Activated CD4-positive, alpha-beta memory T cell treated with anti-CD3 and anti-CD28 coated beads, Interleukin-2, amount 10 ng/mL, durations not matched to agents 7 days and 5 days (primary cell): Measurements from ENCODE around the gene STK11. TPM values are rescaled to one million over a fixed set of nuclear protein-coding genes. Genes with fewer than 3 reads are reported as not detected.
A peak's percentile ranks its signal among the peaks of the same experiment; 100 is the strongest.

Experiments used
- CTCF ChIA-PET: fragments of 350-600 bp; sonication (Branson Sonifier 250); formaldehyde crosslinking; loops from one replicate; lab custom pipeline; 2021; ENCODE audit warnings: antibody characterized with exemption, inconsistent platforms; lab: Charles Lee
- POLR2A ChIA-PET: fragments of 350-600 bp; sonication (Branson Sonifier 250); formaldehyde crosslinking; loops from one replicate; lab custom pipeline; 2021; ENCODE audit warnings: antibody characterized with exemption; lab: Charles Lee
- DNase-seq: peaks from one replicate; pipeline ENCODE4 v3.0.0-alpha.2; 2020
- H3K27ac Mint-ChIP-seq: one replicate; pipeline ENCODE4 v1.8.0; 2021; ENCODE audit warnings: mild to moderate bottlenecking, mixed read lengths
- H3K27me3 Mint-ChIP-seq: one replicate; pipeline ENCODE4 v1.8.0; 2021; ENCODE audit warnings: mixed read lengths
- H3K36me3 Mint-ChIP-seq: one replicate; pipeline ENCODE4 v1.8.0; 2021; ENCODE audit warnings: low read depth, mixed read lengths
- H3K4me1 Mint-ChIP-seq: one replicate; pipeline ENCODE4 v1.8.0; 2021; ENCODE audit warnings: mixed read lengths
- H3K4me3 Mint-ChIP-seq: one replicate; pipeline ENCODE4 v1.8.0; 2021; ENCODE audit warnings: mild to moderate bottlenecking, mixed read lengths
- H3K9me3 Mint-ChIP-seq: one replicate; pipeline ENCODE4 v1.8.0; 2021; ENCODE audit warnings: mixed read lengths
- total RNA-seq, 2 experiments: library from RNA; stranded (reverse); gene quantifications; one replicate each; pipeline ENCODE4 v1.2.3, GENCODE V29; 2021

Gene STK11
- total RNA-seq, 2 experiments from 2014 or later, result 84.2 to 85.1 TPM

DNA sequence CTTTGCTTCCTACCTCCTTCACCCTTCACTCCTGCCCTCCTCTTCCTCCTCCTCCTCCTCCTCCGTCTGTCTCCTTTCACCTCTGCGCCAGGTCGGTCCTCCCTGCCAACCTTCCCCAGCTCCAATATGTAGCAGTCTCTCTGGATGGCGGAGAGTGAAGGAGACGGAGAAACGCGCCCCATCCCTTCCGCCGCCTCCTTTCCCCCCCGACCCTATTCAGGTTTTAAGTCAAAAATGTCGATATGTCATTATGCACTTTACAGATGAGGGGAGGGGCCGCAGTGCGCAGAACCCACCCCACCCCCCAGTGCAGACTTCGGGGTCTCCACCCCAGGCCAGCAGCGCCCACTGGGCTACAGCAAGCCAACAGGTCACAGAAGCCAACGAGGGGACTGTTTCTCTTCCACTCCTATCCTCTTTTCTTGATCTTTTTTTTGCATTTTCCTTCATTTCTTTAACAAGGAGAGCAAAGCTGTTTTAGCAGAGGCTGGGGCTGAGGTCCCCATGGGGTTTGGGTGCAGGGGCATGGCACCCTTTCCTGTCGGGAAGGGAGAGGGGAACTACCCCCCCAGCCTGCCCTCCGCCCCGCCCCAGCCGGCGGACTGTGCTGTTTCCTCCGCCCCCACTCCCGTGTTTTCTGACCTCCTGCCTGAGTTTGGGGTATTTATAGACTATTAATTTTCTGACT lies 52.0 kb downstream of the STK11 start:
- H3K9me3 Mint-ChIP-seq, result no peaks in the 10 kb centered on the region
- DNase-seq, result no peak
- peak overlapping the region; percentile 14 for H3K4me3 Mint-ChIP-seq
- peaks cover 56% of the 10 kb centered on the region for H3K36me3 Mint-ChIP-seq
- POLR2A ChIA-PET, result interaction anchor here (1.8 to 7.3 kb wide), 2 partner anchors 10 to 14 kb away, joined by 5 to 119 read pairs; partner anchors contain the start of gene CIRBP
- peak overlapping the region; percentile 98 for H3K27ac Mint-ChIP-seq
- H3K4me1 Mint-ChIP-seq, result peaks cover 58% of the 10 kb centered on the region
- H3K27me3 Mint-ChIP-seq, result no peaks in the 10 kb centered on the region
- CTCF ChIA-PET, result interaction anchor here (1.1 kb wide), 1 partner anchor 13 kb away, joined by 4 read pairs; no protein-coding TSS in a partner anchor

GRCh38 chr19:1258163-1258492 lies 52.5 kb downstream of the STK11 start:
- H3K27ac Mint-ChIP-seq, result peak overlapping the region; percentile 98
- CTCF ChIA-PET, result interaction anchor here (0.6 to 1.1 kb wide), 3 partner anchors 14 to 736 kb away, joined by 3 to 4 read pairs (median 3); no protein-coding TSS in a partner anchor
- peaks cover 61% of the 10 kb centered on the region for H3K4me1 Mint-ChIP-seq

DNA sequence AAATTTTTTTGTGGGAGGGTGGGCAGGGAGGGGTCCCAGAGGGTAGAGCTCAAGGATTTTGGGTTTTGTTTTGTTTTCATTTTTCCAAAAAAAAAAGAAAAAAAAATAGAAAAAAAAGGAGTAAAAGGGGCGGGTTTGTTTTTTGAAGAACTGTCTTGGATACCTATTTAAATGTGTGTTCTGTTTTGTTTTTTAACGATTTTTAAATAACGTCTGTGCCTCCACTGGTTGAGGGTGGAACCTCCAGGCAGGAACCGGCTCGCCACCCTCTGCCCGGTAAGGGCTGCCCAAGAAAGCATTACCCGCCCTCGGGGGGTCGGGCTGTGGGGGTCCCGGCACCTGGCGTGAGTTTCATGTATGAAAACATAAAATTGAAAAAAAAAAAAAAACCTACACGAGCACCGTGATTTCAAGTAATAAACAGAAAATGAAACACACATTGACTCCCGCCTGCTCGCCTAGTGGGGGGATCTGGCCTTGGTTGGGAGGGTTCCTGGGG lies 53.2 kb downstream of the STK11 start:
- Mint-ChIP-seq H3K36me3 (peaks cover 50% of the 10 kb centered on the region), H3K4me1 (peaks cover 60% of the 10 kb centered on the region)

More at GRCh38 chr19:1258163-1258492, 52.5 kb downstream of the STK11 start:
- POLR2A ChIA-PET, result interaction anchor here (1.8 to 7.3 kb wide), 2 partner anchors 9 to 15 kb away, joined by 5 to 119 read pairs; partner anchors contain the start of gene CIRBP
- DNase-seq, result no peak
- no peaks in the 10 kb centered on the region for H3K9me3 Mint-ChIP-seq
- H3K36me3 Mint-ChIP-seq, result peaks cover 56% of the 10 kb centered on the region
- H3K27me3 Mint-ChIP-seq, result no peaks in the 10 kb centered on the region
- H3K4me3 Mint-ChIP-seq, result peak overlapping the region; percentile 86

GRCh38 chr19:1259206-1259875 lies 53.8 kb downstream of the STK11 start:
- no peaks in the 10 kb centered on the region for H3K27me3 Mint-ChIP-seq
- POLR2A ChIA-PET, result interaction anchor here (1.0 to 10.9 kb wide), 6 partner anchors 7 to 192 kb away, joined by 3 to 162 read pairs (median 16); partner anchors contain the start of genes ARHGAP45, CIRBP and FAM174C
- peaks cover 50% of the 10 kb centered on the region for H3K36me3 Mint-ChIP-seq
- H3K4me1 Mint-ChIP-seq, result peaks cover 58% of the 10 kb centered on the region
- peak; percentile 83 for DNase-seq
- H3K9me3 Mint-ChIP-seq, result no peaks in the 10 kb centered on the region
- peak overlapping the region; percentile 98 for H3K27ac Mint-ChIP-seq
- H3K4me3 Mint-ChIP-seq, result peak overlapping the region; percentile 86
- CTCF ChIA-PET, result interaction anchor here (0.8 to 11.2 kb wide), 2 partner anchors 14 to 18 kb away, joined by 3 to 412 read pairs; partner anchors contain the start of gene ATP5F1D

More for the DNA sequence above, 53.2 kb downstream of the STK11 start:
- Mint-ChIP-seq H3K4me3 (peak overlapping the region; percentile 86), H3K27ac (peak overlapping the region; percentile 98), H3K9me3 (no peaks in the 10 kb centered on the region), H3K27me3 (no peaks in the 10 kb centered on the region)
- ChIA-PET CTCF (interaction anchor here (0.6 to 11.2 kb wide), 4 partner anchors 14 to 737 kb away, joined by 3 to 412 read pairs (median 4); no protein-coding TSS in a partner anchor), POLR2A (interaction anchor here (1.2 to 7.3 kb wide), 4 partner anchors 9 to 192 kb away, joined by 5 to 119 read pairs (median 5); partner anchors contain the start of genes ARHGAP45, CIRBP and FAM174C)
- no peak for DNase-seq

DNA sequence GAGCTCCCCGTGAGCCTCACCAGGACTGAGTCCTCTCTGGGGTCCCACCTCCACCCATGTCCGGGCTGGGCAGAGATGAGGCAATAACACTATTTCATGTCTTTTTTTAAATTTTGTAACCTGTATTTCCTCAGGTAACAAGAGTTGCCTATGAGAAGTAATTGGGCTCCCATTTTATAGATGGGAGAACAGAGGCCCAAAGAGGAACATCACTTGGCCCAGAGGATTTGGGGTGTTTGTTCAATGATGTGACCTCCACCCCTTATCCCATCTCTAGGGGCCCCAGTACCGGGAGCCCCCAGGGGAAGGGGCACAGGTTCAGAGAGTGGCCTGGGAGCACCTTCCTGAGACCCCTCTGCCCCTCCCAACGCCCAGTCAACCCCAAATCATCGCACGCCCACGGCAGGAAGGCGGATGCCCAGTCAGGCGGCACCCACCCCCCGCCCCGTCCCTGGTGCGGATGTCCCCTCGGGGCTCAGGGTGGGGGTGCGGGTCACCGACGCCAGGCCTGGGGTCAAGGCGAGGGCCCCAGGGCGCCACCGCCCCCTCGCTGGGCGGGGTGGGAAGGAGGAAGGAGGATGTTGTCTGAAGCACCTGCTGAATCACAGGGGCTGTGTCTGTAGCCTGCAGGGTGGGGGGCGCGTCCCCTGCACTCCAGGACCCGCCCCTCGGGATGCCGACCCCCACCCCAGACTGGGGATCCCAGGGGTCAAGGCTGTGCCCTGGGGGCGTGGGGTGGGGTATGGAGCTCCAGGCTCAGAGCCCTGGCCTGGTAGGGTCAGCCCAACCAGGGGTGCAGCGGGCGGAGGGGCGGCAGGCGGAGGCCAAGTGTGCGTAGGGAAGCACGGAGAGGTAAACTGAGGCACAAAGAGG lies 54.5 kb downstream of the STK11 start:
- Mint-ChIP-seq H3K4me3 (peak overlapping the region; percentile 93), H3K27ac (peak overlapping the region; percentile 98), H3K27me3 (no peaks in the 10 kb centered on the region), H3K36me3 (peaks cover 43% of the 10 kb centered on the region), H3K4me1 (peaks cover 55% of the 10 kb centered on the region), H3K9me3 (no peaks in the 10 kb centered on the region)
- ChIA-PET CTCF (interaction anchor here (0.8 to 11.2 kb wide), 2 partner anchors 15 to 19 kb away, joined by 3 to 412 read pairs; partner anchors contain the start of gene ATP5F1D), POLR2A (interaction anchor here (1.0 to 10.9 kb wide), 9 partner anchors 8 to 193 kb away, joined by 3 to 162 read pairs (median 5); partner anchors contain the start of genes ARHGAP45, CIRBP and FAM174C)
- DNase-seq, result peak; percentile 70

GRCh38 chr19:1260749-1261537 lies 55.4 kb downstream of the STK11 start:
- CTCF ChIA-PET, result interaction anchor here (11.2 kb wide), 1 partner anchor 16 kb away, joined by 412 read pairs; no protein-coding TSS in a partner anchor
- H3K36me3 Mint-ChIP-seq, result peaks cover 38% of the 10 kb centered on the region
- peak overlapping the region; percentile 98 for H3K27ac Mint-ChIP-seq
- DNase-seq, result peak; percentile 98
- peaks cover 58% of the 10 kb centered on the region for H3K4me1 Mint-ChIP-seq
- H3K9me3 Mint-ChIP-seq, result no peaks in the 10 kb centered on the region
- POLR2A ChIA-PET, result interaction anchor here (1.0 to 10.9 kb wide), 7 partner anchors 7 to 47 kb away, joined by 3 to 162 read pairs (median 8); partner anchors contain the start of gene CIRBP
- H3K4me3 Mint-ChIP-seq, result peak overlapping the region; percentile 93
- H3K27me3 Mint-ChIP-seq, result no peaks in the 10 kb centered on the region

- Mint-ChIP-seq H3K9me3 (no peaks in the 10 kb centered on the region), H3K36me3 (peaks cover 34% of the 10 kb centered on the region), H3K27ac (peak overlapping the region; percentile 94), H3K4me3 (peak overlapping the region; percentile 93), H3K27me3 (no peaks in the 10 kb centered on the region), H3K4me1 (peaks cover 58% of the 10 kb centered on the region)
- no peak for DNase-seq
- ChIA-PET POLR2A (interaction anchor here (1.1 to 10.9 kb wide), 6 partner anchors 6 to 47 kb away, joined by 3 to 162 read pairs (median 18); partner anchors contain the start of gene CIRBP), CTCF (interaction anchor here (11.2 kb wide), 1 partner anchor 17 kb away, joined by 412 read pairs; no protein-coding TSS in a partner anchor)
Measured at GRCh38 chr19:1261538-1261797, 55.9 kb downstream of the STK11 start.

- ChIA-PET CTCF (interaction anchor here (11.2 kb wide), 1 partner anchor 17 kb away, joined by 412 read pairs; no protein-coding TSS in a partner anchor), POLR2A (interaction anchor here (0.6 to 10.9 kb wide), 7 partner anchors 6 to 48 kb away, joined by 3 to 162 read pairs (median 8); partner anchors contain the start of genes CIRBP and FAM174C)
- H3K36me3 Mint-ChIP-seq, result peaks cover 31% of the 10 kb centered on the region
- no peak for DNase-seq
- peak overlapping the region; percentile 93 for H3K4me3 Mint-ChIP-seq
- H3K27ac Mint-ChIP-seq, result peak overlapping the region; percentile 94
- H3K27me3 Mint-ChIP-seq, result no peaks in the 10 kb centered on the region
- no peaks in the 10 kb centered on the region for H3K9me3 Mint-ChIP-seq
- H3K4me1 Mint-ChIP-seq, result peaks cover 58% of the 10 kb centered on the region
Measured at GRCh38 chr19:1261798-1262622, 56.4 kb downstream of the STK11 start.

DNA sequence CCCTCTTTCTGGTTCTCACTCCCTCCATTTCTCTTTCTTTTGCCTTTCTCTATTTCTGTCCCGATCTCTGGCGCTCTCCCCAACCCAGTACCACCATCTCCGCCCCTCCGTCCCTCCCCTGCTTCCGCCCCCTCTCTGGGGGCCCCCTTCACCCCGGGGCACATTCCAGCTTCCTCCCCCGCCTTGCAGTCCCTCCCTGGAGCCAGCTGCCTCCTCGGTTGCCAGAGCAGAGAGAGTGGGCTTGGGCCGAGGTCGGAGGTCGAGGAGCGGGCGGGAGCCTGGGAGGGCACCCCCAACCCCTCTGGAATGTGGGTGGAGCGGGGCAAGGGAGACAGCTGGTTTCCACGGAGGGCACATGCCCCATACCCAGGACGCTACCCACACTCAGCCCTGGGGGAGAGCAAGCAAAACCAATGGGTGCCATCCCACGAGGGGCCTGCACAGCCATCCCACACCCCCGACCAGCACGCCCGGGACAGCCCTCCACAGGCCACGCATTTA lies 57.1 kb downstream of the STK11 start:
- no peak for DNase-seq
- no peaks in the 10 kb centered on the region for H3K9me3 Mint-ChIP-seq
- ChIA-PET CTCF (interaction anchor here (11.2 kb wide), 1 partner anchor 18 kb away, joined by 412 read pairs; no protein-coding TSS in a partner anchor), POLR2A (interaction anchor here (3.8 to 10.9 kb wide), 2 partner anchors 10 to 18 kb away, joined by 27 to 162 read pairs; no protein-coding TSS in a partner anchor)
- H3K27me3 Mint-ChIP-seq, result peaks cover 3% of the 10 kb centered on the region
- peaks cover 26% of the 10 kb centered on the region for H3K36me3 Mint-ChIP-seq
- H3K27ac Mint-ChIP-seq, result no peak overlapping the region
- H3K4me1 Mint-ChIP-seq, result peaks cover 60% of the 10 kb centered on the region
- H3K4me3 Mint-ChIP-seq, result peak overlapping the region; percentile 24

GRCh38 chr19:1263188-1263587 lies 57.6 kb downstream of the STK11 start:
- H3K4me3 Mint-ChIP-seq, result peak overlapping the region; percentile 41
- peaks cover 21% of the 10 kb centered on the region for H3K36me3 Mint-ChIP-seq
- H3K4me1 Mint-ChIP-seq, result peaks cover 58% of the 10 kb centered on the region
- POLR2A ChIA-PET, result interaction anchor here (3.8 to 10.9 kb wide), 2 partner anchors 11 to 19 kb away, joined by 27 to 162 read pairs; no protein-coding TSS in a partner anchor
- no peak overlapping the region for H3K27ac Mint-ChIP-seq
- DNase-seq, result no peak
- CTCF ChIA-PET, result interaction anchor here (11.2 kb wide), 1 partner anchor 18 kb away, joined by 412 read pairs; no protein-coding TSS in a partner anchor
- H3K27me3 Mint-ChIP-seq, result peaks cover 3% of the 10 kb centered on the region
- H3K9me3 Mint-ChIP-seq, result no peaks in the 10 kb centered on the region
